Progenitor cell of endocrine pancreas (in vitro differentiated cells): ENCODE data around the gene ANKLE2. TPM values are rescaled to one million over a fixed set of nuclear protein-coding genes. Genes with fewer than 3 reads are reported as not detected.
"Not testable (repeated sequence)": the region's sequence is repeated elsewhere in the genome, so short reads cannot be mapped to it uniquely, and the experiment has no call there.

ENCODE experiments used
- DNase-seq: peaks from one replicate; pipeline ENCODE4 v3.0.0; 2021; ENCODE audit warnings: low spot score; ENCODE audit not compliant: unreplicated experiment
- H3K27ac Mint-ChIP-seq: 2 replicates; pipeline ENCODE4 v1.8.0; 2021; ENCODE audit warnings: mild to moderate bottlenecking, moderate library complexity, mixed read lengths
- H3K27me3 Mint-ChIP-seq: 2 replicates; pipeline ENCODE4 v1.8.0; 2021; ENCODE audit warnings: mixed read lengths
- H3K36me3 Mint-ChIP-seq: 2 replicates; pipeline ENCODE4 v1.8.0; 2022; ENCODE audit warnings: mixed read lengths; ENCODE audit not compliant: insufficient read depth
- H3K4me1 Mint-ChIP-seq: 2 replicates; pipeline ENCODE4 v1.8.0; 2021; ENCODE audit warnings: low read depth, mixed read lengths
- H3K4me3 Mint-ChIP-seq: 2 replicates; pipeline ENCODE4 v1.8.0; 2021; ENCODE audit warnings: low read depth, mild to moderate bottlenecking, moderate library complexity, mixed read lengths
- H3K9me3 Mint-ChIP-seq: 2 replicates; pipeline ENCODE4 v1.8.0; 2021; ENCODE audit warnings: low read depth, mixed read lengths
- CTCF ChIP-seq: fragments of 200-600 bp; sonication (generic); IDR thresholded peaks from one replicate; pipeline ENCODE4 v1.5.0; 2021; ENCODE audit warnings: antibody characterized with exemption, mild to moderate bottlenecking; ENCODE audit not compliant: unreplicated experiment
- long read RNA-seq: library from polyadenylated mRNA; unstranded; transcript quantifications from one replicate; pipeline ENCODE4 v2.0.0, GENCODE V29; 2020
- total RNA-seq: library from RNA; stranded (reverse); gene quantifications from 2 replicates; pipeline ENCODE4 v1.2.1, GENCODE V29; 2021

Gene ANKLE2
- total RNA-seq: 81.1 and 83.7 TPM in 2 replicates
- long read RNA-seq, full-length matches to known transcripts: 11 of 39 reads
- long read RNA-seq, partial matches to known transcripts: 13 of 39 reads
- long read RNA-seq, other reads (novel, unspliced or antisense): 15 of 39 reads

DNA sequence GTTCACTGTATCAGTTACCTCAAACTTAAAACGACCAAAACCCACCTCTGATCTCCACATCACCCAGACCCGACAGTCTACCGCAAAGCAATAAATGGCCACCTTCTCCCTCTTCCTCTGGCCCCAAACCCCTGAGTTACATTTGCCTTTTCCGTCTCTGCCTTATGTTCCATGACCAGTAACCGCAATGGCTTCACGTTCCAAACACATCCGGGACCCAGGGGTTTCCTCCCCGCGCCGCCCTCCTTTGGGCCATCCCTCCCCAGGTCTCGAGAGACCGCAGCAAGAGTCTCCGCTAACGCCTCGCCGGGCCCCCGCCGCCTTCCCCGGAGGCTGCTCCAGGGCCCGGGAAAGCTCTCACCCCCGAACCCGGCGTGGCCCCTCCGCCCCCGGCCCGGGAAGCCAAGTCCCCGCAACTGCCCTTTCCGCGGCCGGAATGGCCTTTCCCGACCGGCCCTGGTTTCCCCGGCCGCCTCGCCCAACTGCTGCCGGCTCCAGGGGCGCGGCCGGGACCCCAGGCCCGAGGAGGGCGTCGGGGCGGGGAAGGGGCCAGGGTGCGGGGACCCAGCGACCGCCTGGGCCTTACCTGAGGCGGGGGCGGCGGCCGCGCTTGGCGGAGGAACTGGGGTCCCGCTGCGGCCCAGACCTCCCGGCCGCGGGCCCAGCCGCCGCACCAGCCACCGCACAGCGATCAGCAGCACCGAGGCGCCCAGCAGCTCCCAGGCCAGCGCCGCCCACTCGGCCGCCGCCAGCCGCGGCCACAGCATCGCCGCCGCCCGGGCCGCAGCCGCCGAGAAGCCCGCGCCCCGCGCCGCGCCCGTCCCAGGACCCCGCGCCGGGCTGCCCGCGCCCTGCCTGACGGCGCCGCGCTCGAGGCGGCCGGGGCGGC is at the start of gene ANKLE2:
Gene ANKLE2, minus strand, starts transcription at position 801 of the 889 bp plus-strand sequence. Its CDS starts 34 bp downstream, at position 767.
- Mint-ChIP-seq H3K27me3 (no peaks in the 10 kb centered on the region), H3K27ac (peak within 1 kb of the TSS; percentile 98), H3K9me3 (no peaks in the 10 kb centered on the region), H3K36me3 (peaks cover 4% of the 10 kb centered on the region), H3K4me1 (peaks cover 10% of the 10 kb centered on the region), H3K4me3 (peak within 1 kb of the TSS; percentile 91)
- TF ChIP-seq CTCF: no peak
- peak; percentile 40 for DNase-seq

- not testable (repeated sequence) for H3K27ac Mint-ChIP-seq, H3K9me3 Mint-ChIP-seq, H3K4me3 Mint-ChIP-seq, H3K27me3 Mint-ChIP-seq, DNase-seq, H3K4me1 Mint-ChIP-seq
- TF ChIP-seq CTCF: peak; percentile 34
- H3K36me3 Mint-ChIP-seq: peaks cover 31% of the 10 kb centered on the region
Observed at GRCh38 chr12:132809391-132809790, 47.8 kb upstream of the ANKLE2 start.

DNA sequence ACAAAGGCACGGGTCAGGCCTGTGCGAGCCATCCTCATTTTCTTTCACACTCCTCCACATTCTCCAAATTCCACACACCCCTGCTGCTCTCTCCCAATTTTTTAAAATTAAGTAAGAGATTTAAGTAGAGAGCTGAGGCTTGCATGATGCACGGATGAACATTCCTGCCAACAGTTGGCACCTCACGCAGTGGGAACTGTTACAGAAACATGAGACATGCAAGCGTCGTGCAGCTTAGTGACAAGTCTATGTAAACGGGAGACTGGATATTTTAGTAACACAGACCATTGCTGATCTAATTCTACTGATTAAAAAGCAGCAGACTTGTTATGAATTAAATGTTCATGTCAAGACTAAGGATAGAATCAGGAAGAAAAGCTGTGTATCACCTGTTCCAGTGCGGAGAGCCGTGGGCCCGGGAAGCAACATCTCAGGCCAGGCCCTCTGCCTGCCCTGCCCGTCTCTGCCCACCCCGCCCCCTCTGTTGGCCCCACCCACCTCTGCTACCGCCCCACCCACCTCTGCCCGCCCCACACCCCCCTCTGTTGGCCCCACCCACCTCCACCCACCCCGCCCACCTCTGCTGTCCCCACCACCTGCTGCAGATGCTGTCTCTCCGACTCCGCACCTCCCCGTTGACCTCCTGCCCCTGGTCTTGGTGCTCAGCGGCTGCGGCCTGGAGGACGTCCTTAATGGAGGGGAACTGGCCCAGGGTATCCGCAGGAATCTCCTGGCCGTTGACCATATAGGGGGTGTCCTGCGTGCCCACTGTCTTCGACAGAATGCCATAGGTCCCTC is 45.9 kb upstream of the ANKLE2 start:
- Mint-ChIP-seq H3K27me3 (no peaks in the 10 kb centered on the region), H3K4me1 (no peaks in the 10 kb centered on the region), H3K36me3 (peaks cover 33% of the 10 kb centered on the region), H3K9me3 (peaks cover 5% of the 10 kb centered on the region), H3K27ac (no peak overlapping the region), H3K4me3 (no peak overlapping the region)
- TF ChIP-seq CTCF: no peak
- no peak for DNase-seq

- no peak overlapping the region for H3K27ac Mint-ChIP-seq
- no peak overlapping the region for H3K4me3 Mint-ChIP-seq
- H3K9me3 Mint-ChIP-seq: peaks cover 5% of the 10 kb centered on the region
- H3K36me3 Mint-ChIP-seq: peaks cover 28% of the 10 kb centered on the region
- DNase-seq: no peak
- no peaks in the 10 kb centered on the region for H3K4me1 Mint-ChIP-seq
- H3K27me3 Mint-ChIP-seq: no peaks in the 10 kb centered on the region
- TF ChIP-seq CTCF: no peak
Observed at GRCh38 chr12:132806857-132807256, 45.2 kb upstream of the ANKLE2 start.

- no peaks in the 10 kb centered on the region for H3K27me3 Mint-ChIP-seq
- no peak for TF ChIP-seq CTCF
- DNase-seq: no peak
- H3K4me1 Mint-ChIP-seq: no peaks in the 10 kb centered on the region
- peaks cover 25% of the 10 kb centered on the region for H3K36me3 Mint-ChIP-seq
- no peak overlapping the region for H3K4me3 Mint-ChIP-seq
- no peaks in the 10 kb centered on the region for H3K9me3 Mint-ChIP-seq
- no peak overlapping the region for H3K27ac Mint-ChIP-seq
Observed at GRCh38 chr12:132804426-132804861, 42.8 kb upstream of the ANKLE2 start.
